OCI-LY1 (cell line): ENCODE data around the gene SLC25A29.
A peak's percentile ranks its signal among the peaks of the same experiment; 100 is the strongest.

Experiments
- H2AFZ ChIP-seq: fragments of 200-600 bp; sonication (generic), shearing (Covaris generic); 2 replicates; pipeline ENCODE4 v1.6.0; 2014; ENCODE audit warnings: antibody characterized with exemption, mild to moderate bottlenecking, low read length
- H3F3A ChIP-seq: fragments of 200-600 bp; sonication (generic), shearing (Covaris generic); 2 replicates; pipeline ENCODE4 v1.6.0; 2014; ENCODE audit warnings: mild to moderate bottlenecking, antibody characterized with exemption, low read length, moderate library complexity; ENCODE audit not compliant: insufficient read depth
- H3K27ac ChIP-seq: fragments of 200-600 bp; sonication (generic); 2 replicates; pipeline ENCODE4 v1.5.1; 2014; ENCODE audit warnings: low read length, mixed run types, mild to moderate bottlenecking, low read depth; ENCODE audit not compliant: poor library complexity, severe bottlenecking
- H3K27me3 ChIP-seq: fragments of 200-600 bp; sonication (generic); 2 replicates; pipeline ENCODE4 v1.6.0; 2014; ENCODE audit warnings: antibody characterized with exemption, mild to moderate bottlenecking, low read length, moderate library complexity; ENCODE audit not compliant: insufficient read depth
- H3K36me3 ChIP-seq: fragments of 200-600 bp; sonication (generic); 2 replicates; pipeline ENCODE4 v1.6.1; 2014; ENCODE audit warnings: mild to moderate bottlenecking, antibody characterized with exemption, low read length, moderate library complexity, mixed read lengths; ENCODE audit not compliant: insufficient read depth
- H3K4me1 ChIP-seq: fragments of 200-600 bp; sonication (generic); 2 replicates; pipeline ENCODE4 v1.5.1; 2014; ENCODE audit warnings: mild to moderate bottlenecking, low read length, moderate library complexity; ENCODE audit not compliant: insufficient read depth, severe bottlenecking
- H3K4me2 ChIP-seq: fragments of 200-600 bp; sonication (generic), shearing (Covaris generic); 2 replicates; pipeline ENCODE4 v1.6.1; 2014; ENCODE audit warnings: low read length
- H3K4me3 ChIP-seq: fragments of 200-600 bp; sonication (generic); 2 replicates; pipeline ENCODE4 v1.5.1; 2014; ENCODE audit warnings: low read length, low read depth, mild to moderate bottlenecking, mixed read lengths; ENCODE audit not compliant: poor library complexity, severe bottlenecking
- H3K79me2 ChIP-seq: fragments of 200-600 bp; shearing (Covaris generic); 2 replicates; pipeline ENCODE4 v1.6.1; 2016; ENCODE audit warnings: mixed run types, low read length, mixed read lengths; ENCODE audit not compliant: insufficient read depth
- H3K9ac ChIP-seq: fragments of 200-600 bp; sonication (generic), shearing (Covaris generic); 2 replicates; pipeline ENCODE4 v1.6.1; 2014; ENCODE audit warnings: mild to moderate bottlenecking, low read length, mixed read lengths
- H3K9me2 ChIP-seq: fragments of 200-600 bp; sonication (generic), shearing (Covaris generic); 2 replicates; pipeline ENCODE4 v1.6.1; 2014; ENCODE audit warnings: low read depth, mild to moderate bottlenecking, low read length, mixed read lengths
- H3K9me3 ChIP-seq: fragments of 200-600 bp; shearing (Covaris generic); 2 replicates; pipeline ENCODE4 v1.6.1; 2014; ENCODE audit warnings: low read length, mixed read lengths
- H4K20me1 ChIP-seq: fragments of 200-600 bp; sonication (generic), shearing (Covaris generic); 2 replicates; pipeline ENCODE4 v1.6.0; 2016; ENCODE audit warnings: mild to moderate bottlenecking, low read length; ENCODE audit not compliant: insufficient read depth
- CTCF ChIP-seq: fragments of 200-600 bp; sonication (generic), shearing (Covaris generic); IDR thresholded peaks from 2 replicates; pipeline ENCODE4 v1.5.1; 2017; ENCODE audit warnings: mild to moderate bottlenecking, antibody characterized with exemption, low read length, moderate library complexity, mixed read lengths
- EZH2 ChIP-seq: fragments of 200-600 bp; sonication (generic), shearing (Covaris generic); IDR thresholded peaks from 2 replicates; pipeline ENCODE4 v1.8.0; 2017; ENCODE audit warnings: borderline replicate concordance, mixed run types, mild to moderate bottlenecking, antibody characterized with exemption, low read length, moderate library complexity, mixed read lengths

Gene SLC25A29

DNA sequence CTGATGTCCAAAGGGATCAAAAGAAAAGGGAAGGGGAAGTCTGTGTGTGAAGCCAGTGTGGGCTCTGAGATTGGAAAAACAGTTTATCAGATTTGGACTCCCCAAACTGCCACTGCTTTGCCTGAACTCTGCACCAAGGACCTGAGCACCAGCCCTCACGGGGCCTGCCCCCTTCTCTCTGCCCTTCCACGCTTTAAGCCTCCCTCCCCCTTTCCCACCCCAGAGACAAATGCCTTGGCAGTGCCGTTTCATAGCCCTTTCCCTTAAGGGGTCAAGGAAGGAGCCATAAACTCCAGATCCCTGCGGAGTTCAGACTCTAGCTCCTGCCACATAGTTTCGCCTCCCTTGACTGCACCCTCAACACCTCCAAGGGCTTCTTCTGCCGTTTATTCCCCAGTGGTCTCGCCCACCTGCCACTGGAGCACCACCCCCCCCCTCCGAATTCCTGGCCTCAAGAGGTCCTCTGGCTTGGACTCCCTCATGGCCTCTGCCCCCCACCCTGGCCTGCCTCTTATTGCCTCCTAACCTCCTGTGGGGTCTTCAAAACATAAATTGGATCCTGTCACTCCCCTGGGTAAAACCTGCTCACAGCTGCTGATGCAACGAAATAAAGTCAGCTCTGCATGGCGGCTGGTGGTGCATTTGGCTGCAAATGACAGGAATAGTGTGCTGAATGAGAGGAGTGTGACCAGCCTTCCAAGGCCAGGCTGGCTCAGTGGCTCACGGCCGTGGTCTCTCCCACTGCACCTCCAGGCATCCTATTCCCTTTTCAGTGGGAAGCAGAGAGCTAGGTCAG, 18.8 kb downstream of the SLC25A29 start:
- no peak overlapping the region for H3K4me2 ChIP-seq
- no peak overlapping the region for H2AFZ ChIP-seq
- no peak overlapping the region for H3K27ac ChIP-seq
- no peaks in the 10 kb centered on the region for H3K27me3 ChIP-seq
- peaks cover 14% of the 10 kb centered on the region for H3K4me1 ChIP-seq
- no peak overlapping the region for H3K4me3 ChIP-seq
- no peak overlapping the region for H3K9ac ChIP-seq
- H3K79me2 ChIP-seq: no peaks in the 10 kb centered on the region
- no peaks in the 10 kb centered on the region for H3K9me2 ChIP-seq
- H3K9me3 ChIP-seq: no peaks in the 10 kb centered on the region
- H3K36me3 ChIP-seq: peaks cover 2% of the 10 kb centered on the region; the same call in 1 of the 2 replicates
- no peaks in the 10 kb centered on the region for H3F3A ChIP-seq
- TF ChIP-seq EZH2: no peak
- no peak for TF ChIP-seq CTCF
- no peaks in the 10 kb centered on the region for H4K20me1 ChIP-seq

GRCh38 chr14:100286484-100287191, 19.6 kb downstream of the SLC25A29 start:
- Histone ChIP-seq H3F3A (no peaks in the 10 kb centered on the region), H3K79me2 (no peaks in the 10 kb centered on the region), H3K4me2 (no peak overlapping the region), H4K20me1 (no peaks in the 10 kb centered on the region), H3K27me3 (no peaks in the 10 kb centered on the region), H3K4me1 (peaks cover 14% of the 10 kb centered on the region), H3K27ac (no peak overlapping the region), H3K9me3 (no peaks in the 10 kb centered on the region), H3K9ac (no peak overlapping the region), H3K4me3 (no peak overlapping the region), H3K36me3 (peaks cover 10% of the 10 kb centered on the region; the same call in 1 of the 2 replicates), H2AFZ (no peak overlapping the region), H3K9me2 (no peaks in the 10 kb centered on the region)
- TF ChIP-seq CTCF (no peak), EZH2 (no peak)

DNA sequence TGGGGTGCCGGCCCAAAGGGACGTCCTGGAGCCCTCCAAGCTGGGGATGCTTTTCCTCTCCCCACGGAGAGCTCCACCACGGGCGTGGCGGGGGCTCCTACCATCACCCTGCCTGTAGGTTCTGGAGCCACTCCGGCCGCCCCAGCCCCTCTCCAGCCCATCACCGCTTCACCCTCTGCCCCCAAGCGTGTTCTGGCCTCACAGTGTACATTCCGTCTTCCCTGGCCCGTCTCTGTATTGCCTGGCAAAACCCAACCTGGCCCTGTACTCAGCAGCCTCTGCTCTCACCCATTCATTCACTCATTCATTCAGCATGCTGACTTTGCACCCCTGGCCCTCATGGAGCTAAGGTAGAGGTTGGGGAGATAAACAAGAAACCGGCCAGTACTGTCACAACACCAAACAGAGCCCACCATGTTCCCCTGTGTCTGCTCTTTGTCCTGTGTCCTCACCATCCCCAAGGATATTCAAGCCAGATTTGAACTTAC, 20.3 kb downstream of the SLC25A29 start:
- Histone ChIP-seq H3K9ac (peak overlapping the region; percentile 72), H4K20me1 (no peaks in the 10 kb centered on the region), H3K36me3 (peaks cover 16% of the 10 kb centered on the region; the same call in 1 of the 2 replicates), H3K9me2 (no peaks in the 10 kb centered on the region), H3F3A (no peaks in the 10 kb centered on the region), H3K4me1 (peaks cover 14% of the 10 kb centered on the region), H3K4me2 (peak overlapping the region; percentile 58), H3K9me3 (no peaks in the 10 kb centered on the region), H3K27ac (no peak overlapping the region), H2AFZ (no peak overlapping the region), H3K27me3 (no peaks in the 10 kb centered on the region), H3K4me3 (peak overlapping the region; percentile 65), H3K79me2 (no peaks in the 10 kb centered on the region)
- TF ChIP-seq EZH2 (no peak), CTCF (0 out of 2 replicates have a peak, but pooled peaks have one; percentile 1)
